ENCODE results near the gene PMEPA1. TPM values are rescaled to one million over a fixed set of nuclear protein-coding genes. Genes with fewer than 3 reads are reported as not detected.

Gene PMEPA1
- total RNA-seq, 1 donor from 2014 or later = 56.8 TPM

GRCh38 chr20:57698116-57698866 is 11.5 kb downstream of the PMEPA1 start:
- Histone ChIP-seq H3K4me1 (peaks cover 25 to 86% of the 10 kb centered on the region in 2 donors), H3K9me3 (no peaks in the 10 kb centered on the region), H3K36me3 (peaks cover 0 to 5% of the 10 kb centered on the region in 2 donors), H3K27ac (peak overlapping the region; percentile 19 to 61), H3K27me3 (no peaks in the 10 kb centered on the region), H3K4me3 (peak overlapping the region in 1 of 2 donors; percentile 31)
- no peak for TF ChIP-seq CTCF (IDR thresholded peaks at IDR 0.05)
- peak in 1 of 2 donors; percentile 83 for DNase-seq (ENCODE audit: low spot score in 2 of 2)
- intact Hi-C loops (cut with DNase I) = loop anchor here (10.0 kb wide), 1 partner anchor 303 kb away; the partner anchor contains the start of gene RBM38

GRCh38 chr20:57697543-57697942 is 12.3 kb downstream of the PMEPA1 start:
- DNase-seq (ENCODE audit: low spot score in 2 of 2) = no peak
- Histone ChIP-seq H3K4me3 (no peak overlapping the region), H3K9me3 (no peaks in the 10 kb centered on the region), H3K36me3 (peaks cover 0 to 5% of the 10 kb centered on the region in 2 donors), H3K27me3 (no peaks in the 10 kb centered on the region), H3K27ac (peak overlapping the region; percentile 15 to 54), H3K4me1 (peaks cover 27 to 85% of the 10 kb centered on the region in 2 donors)
- TF ChIP-seq CTCF (IDR thresholded peaks at IDR 0.05) = no peak
- intact Hi-C loops (cut with DNase I) = loop anchor here (10.0 kb wide), 1 partner anchor 303 kb away; the partner anchor contains the start of gene RBM38

- H3K36me3 ChIP-seq = peaks cover 0 to 5% of the 10 kb centered on the region in 2 donors
- no peak for TF ChIP-seq CTCF (IDR thresholded peaks at IDR 0.05)
- no peaks in the 10 kb centered on the region for H3K9me3 ChIP-seq
- H3K27ac ChIP-seq = peak overlapping the region in 1 of 2 donors; percentile 57
- H3K4me1 ChIP-seq = peaks cover 35 to 90% of the 10 kb centered on the region in 2 donors
- no peak overlapping the region for H3K4me3 ChIP-seq
- intact Hi-C loops (cut with DNase I) = loop anchor here (10.0 kb wide), 1 partner anchor 302 kb away; the partner anchor contains the start of gene RBM38
- no peak for DNase-seq (ENCODE audit: low spot score in 2 of 2)
- H3K27me3 ChIP-seq = no peaks in the 10 kb centered on the region
Observed at GRCh38 chr20:57696401-57696961, 13.3 kb downstream of the PMEPA1 start.

GRCh38 chr20:57695940-57696339 is 13.9 kb downstream of the PMEPA1 start:
- Histone ChIP-seq H3K9me3 (no peaks in the 10 kb centered on the region), H3K4me1 (peaks cover 38 to 90% of the 10 kb centered on the region in 2 donors), H3K36me3 (peaks cover 0 to 5% of the 10 kb centered on the region in 2 donors), H3K4me3 (peak overlapping the region in 1 of 2 donors; percentile 29), H3K27ac (peak overlapping the region; percentile 57 to 65), H3K27me3 (no peaks in the 10 kb centered on the region)
- intact Hi-C loops (cut with DNase I) = loop anchor here (10.0 kb wide), 1 partner anchor 301 kb away; the partner anchor contains the start of gene RBM38
- TF ChIP-seq CTCF (IDR thresholded peaks at IDR 0.05) = no peak
- no peak for DNase-seq (ENCODE audit: low spot score in 2 of 2)

- no peak for DNase-seq (ENCODE audit: low spot score in 2 of 2)
- peak overlapping the region; percentile 57 to 65 for H3K27ac ChIP-seq
- peak overlapping the region in 1 of 2 donors; percentile 29 for H3K4me3 ChIP-seq
- H3K27me3 ChIP-seq = no peaks in the 10 kb centered on the region
- no peak for TF ChIP-seq CTCF (IDR thresholded peaks at IDR 0.05)
- H3K4me1 ChIP-seq = peaks cover 44 to 91% of the 10 kb centered on the region in 2 donors
- intact Hi-C loops (cut with DNase I) = loop anchor here (10.0 kb wide), 1 partner anchor 300 kb away; the partner anchor contains the start of gene RBM38
- H3K9me3 ChIP-seq = no peaks in the 10 kb centered on the region
- peaks cover 0 to 5% of the 10 kb centered on the region in 2 donors for H3K36me3 ChIP-seq
Observed at GRCh38 chr20:57695012-57695411, 14.8 kb downstream of the PMEPA1 start.
